GM23248 (cell line): ENCODE data around the gene EZH2. TPM values are rescaled to one million over a fixed set of nuclear protein-coding genes. Genes with fewer than 3 reads are reported as not detected.

ENCODE experiments used
- DNase-seq: peaks from one replicate; pipeline ENCODE4 v3.0.0-alpha.2; 2015
- H2AFZ ChIP-seq: fragments of 200-600 bp; sonication (generic); 2 replicates; pipeline ENCODE4 v1.6.1; 2016; ENCODE audit warnings: antibody characterized with exemption
- H3F3A ChIP-seq: fragments of 200-600 bp; sonication (generic); 2 replicates; pipeline ENCODE4 v1.6.1; 2016; ENCODE audit warnings: mild to moderate bottlenecking, antibody characterized with exemption, mixed run types; ENCODE audit not compliant: insufficient read depth
- H3K27ac ChIP-seq: fragments of 200-600 bp; sonication (generic); 2 replicates; pipeline ENCODE4 v1.5.1; 2016; ENCODE audit warnings: mild to moderate bottlenecking
- H3K27me3 ChIP-seq: fragments of 200-600 bp; sonication (generic); replicated peaks from 2 replicates; pipeline ENCODE4 v1.6.1; 2016; ENCODE audit warnings: mild to moderate bottlenecking; ENCODE audit not compliant: insufficient read depth
- H3K36me3 ChIP-seq: fragments of 200-600 bp; sonication (generic); 2 replicates; pipeline ENCODE4 v1.6.1; 2016; ENCODE audit warnings: low read depth, mild to moderate bottlenecking
- H3K4me1 ChIP-seq: fragments of 200-600 bp; sonication (generic); 2 replicates; pipeline ENCODE4 v1.6.1; 2016; ENCODE audit warnings: mild to moderate bottlenecking; ENCODE audit not compliant: insufficient read depth
- H3K4me2 ChIP-seq: fragments of 200-600 bp; sonication (generic); one replicate; pipeline ENCODE4 v1.6.1; 2016; ENCODE audit warnings: mild to moderate bottlenecking; ENCODE audit not compliant: unreplicated experiment
- H3K4me3 ChIP-seq: fragments of 200-600 bp; sonication (generic); 2 replicates; pipeline ENCODE4 v1.5.1; 2016; ENCODE audit warnings: mild to moderate bottlenecking
- H3K79me2 ChIP-seq: fragments of 200-600 bp; sonication (generic); 2 replicates; pipeline ENCODE4 v1.6.1; 2016; ENCODE audit warnings: mild to moderate bottlenecking; ENCODE audit not compliant: insufficient read depth
- H3K9ac ChIP-seq: fragments of 200-600 bp; sonication (generic); 2 replicates; pipeline ENCODE4 v1.6.1; 2016; ENCODE audit warnings: mild to moderate bottlenecking
- H3K9me2 ChIP-seq: fragments of 200-600 bp; sonication (generic); 2 replicates; pipeline ENCODE4 v1.6.1; 2016; ENCODE audit warnings: mixed run types, mild to moderate bottlenecking, moderate library complexity; ENCODE audit not compliant: insufficient read depth
- H3K9me3 ChIP-seq: fragments of 200-600 bp; sonication (generic); one replicate; pipeline ENCODE4 v1.6.1; 2017; ENCODE audit warnings: low read depth
- H4K20me1 ChIP-seq: fragments of 200-600 bp; sonication (generic); 2 replicates; pipeline ENCODE4 v1.6.0; 2016; ENCODE audit not compliant: insufficient read depth
- EZH2 ChIP-seq: fragments of 200-600 bp; sonication (generic); IDR thresholded peaks from 2 replicates; pipeline ENCODE4 v1.6.1; 2018; ENCODE audit warnings: antibody characterized with exemption, mild to moderate bottlenecking; ENCODE audit not compliant: insufficient read depth, poor library complexity, severe bottlenecking
- EZH2phosphoT487 ChIP-seq: fragments of 200-600 bp; sonication (generic); IDR thresholded peaks from 2 replicates; pipeline ENCODE4 v1.6.1; 2018; ENCODE audit warnings: antibody characterized with exemption, moderate library complexity, mild to moderate bottlenecking, low read depth; ENCODE audit not compliant: insufficient read depth
- WGBS, 2 experiments: methylation state at CpG; one replicate each; pipeline ENCODE4 v1.1.6; 2015 to 2017; ENCODE audit warnings: low lambda C conversion rate in 2 of 2, low coverage in 1 of 2; ENCODE audit errors: missing lambda C conversion rate in 2 of 2; 5-methylcytosine and 5-hydroxymethylcytosine counted together
- in situ Hi-C: fragments of 300-500 bp; cut with MboI; formaldehyde crosslinking; loops from 2 replicates; pipeline ENCODE4 v1.15.0; 2020
- polyA plus RNA-seq: library from polyadenylated mRNA; unstranded; fragments of >200 nt; fragmentation: Nextera tagmentation; extraction: Ambion mirVana; gene quantifications from 2 replicates; pipeline ENCODE4 v1.2.1, GENCODE V29; 2016
- small RNA-seq: library from RNA; depleted of rRNA; stranded (forward); fragments of <200 nt; gene quantifications from one replicate; pipeline ENCODE3, GENCODE V24; 2014; ENCODE audit warnings: low read depth, low replicate concordance
- total RNA-seq: library from RNA; depleted of rRNA; stranded (reverse); fragments of >200 nt; shearing (Covaris generic); gene quantifications from 2 replicates; pipeline ENCODE4 v1.2.3, GENCODE V29; 2014; rRNA removed

The EZH2 gene
- total and polyA plus RNA-seq, 2 experiments from 2014 or later = 7.6 to 9.6 TPM

GRCh38 chr7:148761499-148762278 lies 122.4 kb downstream of the EZH2 start:
- H3K27ac ChIP-seq = no peak overlapping the region
- H4K20me1 ChIP-seq = no peaks in the 10 kb centered on the region
- no peaks in the 10 kb centered on the region for H3F3A ChIP-seq
- TF ChIP-seq EZH2 (no peak), EZH2phosphoT487 (no peak)
- no peak overlapping the region for H2AFZ ChIP-seq
- no peaks in the 10 kb centered on the region for H3K27me3 ChIP-seq
- H3K4me2 ChIP-seq = no peak overlapping the region
- 95% methylated on average over 12 of the region's 12 CpGs for WGBS, 2 experiments
- in situ Hi-C loops = no loop called here
- peaks cover 37% of the 10 kb centered on the region for H3K79me2 ChIP-seq
- no peak overlapping the region for H3K4me3 ChIP-seq
- no peak for DNase-seq
- no peak overlapping the region for H3K9ac ChIP-seq
- no peaks in the 10 kb centered on the region for H3K9me3 ChIP-seq
- H3K36me3 ChIP-seq = peaks cover 44% of the 10 kb centered on the region
- no peaks in the 10 kb centered on the region for H3K9me2 ChIP-seq
- H3K4me1 ChIP-seq = no peaks in the 10 kb centered on the region

Small RNA genes lying within 50 kb of the gene (small RNA-seq; reads per million reads assigned to genes)
- gene RF00017 (not detected), gene RN7SL569P (not detected), gene RNU7-20P (not detected)

Other genes starting within 250 kb of the EZH2 start
- 41.6 and 52.6 TPM in 2 replicates for gene CUL1, start 185.4 kb downstream of the EZH2 start, total RNA-seq
- 48.5 and 49.1 TPM in 2 replicates for gene CUL1, start 185.4 kb downstream of the EZH2 start, polyA plus RNA-seq
- 191 and 196 TPM in 2 replicates for gene PDIA4, start 144.2 kb upstream of the EZH2 start, total RNA-seq
- 204 and 210 TPM in 2 replicates for gene PDIA4, start 144.2 kb upstream of the EZH2 start, polyA plus RNA-seq
- gene ZNF786, start 206.4 kb upstream of the EZH2 start, total RNA-seq = 3.5 and 5.3 TPM in 2 replicates
- gene ZNF786, start 206.4 kb upstream of the EZH2 start, polyA plus RNA-seq = 3.5 and 3.9 TPM in 2 replicates
- gene ZNF425, start 242.0 kb upstream of the EZH2 start, total RNA-seq = 3.8 and 5.4 TPM in 2 replicates
- gene ZNF425, start 242.0 kb upstream of the EZH2 start, polyA plus RNA-seq = 3.9 and 4.1 TPM in 2 replicates